Activated CD8-positive, alpha-beta T cell treated with anti-CD3 and anti-CD28 coated beads for 36 hours (primary cell): Measurements from ENCODE around the gene FOXF2. TPM values are rescaled to one million over a fixed set of nuclear protein-coding genes. Genes with fewer than 3 reads are reported as not detected.

Experiments
- ATAC-seq: fragments of 200-7000 bp; cut with Tn5 transposase; one replicate; pipeline ENCODE4 v1.10.0; 2021; ENCODE audit warnings: mild to moderate bottlenecking, moderate library complexity
- CTCF ChIA-PET: fragments of 350-600 bp; sonication (Branson Sonifier 250); formaldehyde crosslinking; loops from one replicate; lab custom pipeline; 2021; ENCODE audit warnings: antibody characterized with exemption; lab: Charles Lee
- POLR2A ChIA-PET: fragments of 350-600 bp; sonication (Branson Sonifier 250); formaldehyde crosslinking; loops from one replicate; lab custom pipeline; 2021; ENCODE audit warnings: antibody characterized with exemption; lab: Charles Lee
- DNase-seq: peaks from one replicate; pipeline ENCODE4 v3.0.0-alpha.2; 2020
- H3K27ac Mint-ChIP-seq: one replicate; pipeline ENCODE4 v1.8.0; 2021; ENCODE audit warnings: mild to moderate bottlenecking, mixed read lengths
- H3K27me3 Mint-ChIP-seq: one replicate; pipeline ENCODE4 v1.8.0; 2021; ENCODE audit warnings: mixed read lengths
- H3K36me3 Mint-ChIP-seq: one replicate; pipeline ENCODE4 v1.8.0; 2021; ENCODE audit warnings: low read depth, mixed read lengths
- H3K4me1 Mint-ChIP-seq: one replicate; pipeline ENCODE4 v1.8.0; 2021; ENCODE audit warnings: low read depth, mixed read lengths
- H3K4me3 Mint-ChIP-seq: one replicate; pipeline ENCODE4 v1.8.0; 2021; ENCODE audit warnings: mild to moderate bottlenecking, moderate library complexity, mixed read lengths
- H3K9me3 Mint-ChIP-seq: one replicate; pipeline ENCODE4 v1.8.0; 2021; ENCODE audit warnings: mixed read lengths
- CTCF ChIP-seq: fragments of 200-600 bp; IDR thresholded peaks from one replicate; pipeline ENCODE4 v1.8.0; 2022; ENCODE audit warnings: antibody characterized with exemption, mild to moderate bottlenecking
- intact Hi-C: fragments of 100-400 bp; cut with micrococcal nuclease; formaldehyde crosslinking; loops from one replicate; pipeline ENCODE4 v1.10.0; 2022
- total RNA-seq, 2 experiments: library from RNA; stranded (reverse); gene quantifications; one replicate each; pipeline ENCODE4 v1.2.3, GENCODE V29; 2021

FOXF2 gene
- total RNA-seq, 2 experiments from 2014 or later: not detected

GRCh38 chr6:1378065-1379016 is 11.0 kb upstream of the FOXF2 start:
- no peak overlapping the region for H3K27ac Mint-ChIP-seq
- H3K36me3 Mint-ChIP-seq: no peaks in the 10 kb centered on the region
- H3K4me3 Mint-ChIP-seq: no peak overlapping the region
- DNase-seq (no peak), ATAC-seq (no peak)
- peaks cover 24% of the 10 kb centered on the region for H3K4me1 Mint-ChIP-seq
- intact Hi-C loops: loop anchor here (5.0 kb wide), 2 partner anchors 66 to 786 kb away; partner anchors contain the start of gene FOXQ1
- peaks cover 70% of the 10 kb centered on the region for H3K27me3 Mint-ChIP-seq
- ChIA-PET CTCF (interaction anchor here (0.9 to 3.5 kb wide), 4 partner anchors 9 to 581 kb away, joined by 3 to 13 read pairs (median 3); no protein-coding TSS in a partner anchor), POLR2A (no interaction called here)
- H3K9me3 Mint-ChIP-seq: no peaks in the 10 kb centered on the region
- no peak for TF ChIP-seq CTCF

GRCh38 chr6:1379017-1379787 is 10.2 kb upstream of the FOXF2 start:
- ChIA-PET CTCF (interaction anchor here (1.4 to 3.5 kb wide), 3 partner anchors 17 to 786 kb away, joined by 3 to 13 read pairs (median 10); no protein-coding TSS in a partner anchor), POLR2A (no interaction called here)
- no peak for TF ChIP-seq CTCF
- Mint-ChIP-seq H3K36me3 (no peaks in the 10 kb centered on the region), H3K4me1 (peaks cover 24% of the 10 kb centered on the region), H3K4me3 (no peak overlapping the region), H3K27ac (no peak overlapping the region), H3K27me3 (peaks cover 66% of the 10 kb centered on the region), H3K9me3 (no peaks in the 10 kb centered on the region)
- intact Hi-C loops: loop anchor here (5.0 kb wide), 2 partner anchors 67 to 787 kb away; partner anchors contain the start of gene FOXQ1
- peak; percentile 45 for DNase-seq
- ATAC-seq: no peak

- intact Hi-C loops: loop anchor here (5.0 kb wide), 2 partner anchors 67 to 787 kb away; partner anchors contain the start of gene FOXQ1
- CTCF ChIA-PET: interaction anchor here (1.7 to 3.5 kb wide), 3 partner anchors 17 to 787 kb away, joined by 5 to 13 read pairs (median 10); no protein-coding TSS in a partner anchor
- no peak for ATAC-seq
- Mint-ChIP-seq H3K36me3 (no peaks in the 10 kb centered on the region), H3K27me3 (peaks cover 64% of the 10 kb centered on the region), H3K27ac (no peak overlapping the region), H3K4me3 (no peak overlapping the region), H3K4me1 (peaks cover 24% of the 10 kb centered on the region), H3K9me3 (no peaks in the 10 kb centered on the region)
- no peak for DNase-seq
- TF ChIP-seq CTCF: no peak
- POLR2A ChIA-PET: no interaction called here
Measured at GRCh38 chr6:1379788-1380147, 9.6 kb upstream of the FOXF2 start.

GRCh38 chr6:1380625-1381427 is 8.6 kb upstream of the FOXF2 start:
- POLR2A ChIA-PET: interaction anchor here (0.7 kb wide), 1 partner anchor 48 kb away, joined by 3 read pairs; no protein-coding TSS in a partner anchor
- intact Hi-C loops: no loop called here
- CTCF ChIA-PET: interaction anchor here (0.6 to 2.7 kb wide), 12 partner anchors 10 to 788 kb away, joined by 3 to 10 read pairs (median 4); partner anchors contain the start of gene FOXQ1
- DNase-seq (no peak), ATAC-seq (no peak)
- peaks cover 28% of the 10 kb centered on the region for H3K4me1 Mint-ChIP-seq
- TF ChIP-seq CTCF: no peak
- H3K27ac Mint-ChIP-seq: no peak overlapping the region
- no peak overlapping the region for H3K4me3 Mint-ChIP-seq
- no peaks in the 10 kb centered on the region for H3K9me3 Mint-ChIP-seq
- peaks cover 68% of the 10 kb centered on the region for H3K27me3 Mint-ChIP-seq
- no peaks in the 10 kb centered on the region for H3K36me3 Mint-ChIP-seq
